ENCODE results near the gene LRRC8D.

LRRC8D gene

DNA sequence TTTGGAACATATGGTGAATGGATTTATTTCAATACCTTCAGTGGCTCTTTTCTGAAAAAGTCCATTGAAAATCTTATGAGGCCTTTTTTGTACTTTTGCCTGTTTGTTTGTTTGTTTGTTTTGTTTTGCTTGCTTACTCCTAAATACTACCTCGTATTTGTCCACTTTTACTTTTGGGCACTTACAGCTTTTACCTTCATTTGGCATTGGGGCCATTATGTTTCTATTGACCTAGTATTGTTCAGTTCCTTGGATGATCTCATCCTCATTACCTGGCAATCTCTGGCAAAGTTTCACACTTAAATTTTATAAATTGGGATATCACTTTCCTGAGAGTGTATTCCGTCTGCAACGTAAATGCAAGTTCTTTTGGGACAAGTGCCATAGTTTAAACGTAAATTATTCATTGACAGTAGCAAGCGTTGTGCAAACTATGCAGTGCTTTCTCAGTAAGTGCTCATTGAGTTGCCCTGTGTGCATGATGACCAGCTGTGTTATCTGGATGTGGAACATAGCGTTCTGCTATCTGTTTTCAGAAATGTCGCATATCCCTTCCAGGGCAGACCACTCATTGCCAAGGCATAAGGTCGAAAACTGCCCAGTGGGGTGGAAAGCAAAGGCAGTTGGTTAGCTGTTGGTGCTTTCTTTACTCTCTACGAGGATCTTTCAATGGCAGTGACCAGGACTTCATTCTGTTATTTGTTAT is 51.1 kb downstream of the LRRC8D start:
- no peak for TF ChIP-seq CTCF (IDR thresholded peaks at IDR 0.05; ENCODE audit: insufficient read depth, low read depth, low read length, missing control alignments)
- no peak overlapping the region for H3K4me3 ChIP-seq (ENCODE audit: low read length)
- DNase-seq (ENCODE audit: low read depth): no peak

DNA sequence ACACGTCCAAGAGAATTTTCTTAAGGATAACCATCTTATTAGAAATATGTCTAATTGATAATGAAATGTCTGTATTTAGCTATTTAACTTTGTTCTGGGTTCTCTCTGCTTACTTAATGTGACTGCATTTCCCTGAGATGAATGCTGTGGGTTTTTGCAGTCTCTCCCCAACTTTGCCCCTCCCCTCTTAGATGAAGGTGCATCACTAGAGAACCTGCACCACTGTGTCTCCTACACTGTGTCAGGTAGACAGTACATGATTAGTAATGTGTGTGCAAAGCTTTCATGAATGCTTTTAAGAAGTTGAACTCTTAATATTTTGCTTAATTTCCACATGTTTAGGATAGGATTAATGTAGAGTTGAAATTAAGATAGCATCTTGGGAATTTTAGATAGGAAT is 51.7 kb downstream of the LRRC8D start:
- no peak for TF ChIP-seq CTCF (IDR thresholded peaks at IDR 0.05; ENCODE audit: insufficient read depth, low read depth, low read length, missing control alignments)
- no peak overlapping the region for H3K4me3 ChIP-seq (ENCODE audit: low read length)
- DNase-seq (ENCODE audit: low read depth): no peak

GRCh38 chr1:89873288-89873687 is 52.5 kb downstream of the LRRC8D start:
- no peak for TF ChIP-seq CTCF (IDR thresholded peaks at IDR 0.05; ENCODE audit: insufficient read depth, low read depth, low read length, missing control alignments)
- H3K4me3 ChIP-seq (ENCODE audit: low read length): no peak overlapping the region
- no peak for DNase-seq (ENCODE audit: low read depth)

DNA sequence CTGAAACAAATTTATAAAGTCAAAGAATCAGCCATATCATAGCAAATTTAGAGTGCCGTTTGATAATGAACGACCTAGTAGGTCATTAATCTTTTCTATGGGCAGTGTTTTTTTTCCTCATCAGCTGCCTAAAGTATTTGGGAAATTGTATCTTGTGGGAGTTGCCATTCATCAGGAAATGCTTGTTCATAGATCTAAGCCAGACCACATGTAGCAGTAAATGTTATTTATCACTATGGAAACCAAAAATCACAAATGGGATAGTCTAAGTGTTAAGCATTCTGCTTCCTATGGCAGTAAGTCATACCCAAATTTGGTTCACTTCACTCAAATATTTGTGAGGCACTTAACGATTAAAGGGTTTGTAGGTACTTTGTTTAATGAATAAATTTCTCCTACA is 52.9 kb downstream of the LRRC8D start:
- peak; percentile 21 for DNase-seq (ENCODE audit: low read depth)
- no peak overlapping the region for H3K4me3 ChIP-seq (ENCODE audit: low read length)
- no peak for TF ChIP-seq CTCF (IDR thresholded peaks at IDR 0.05; ENCODE audit: insufficient read depth, low read depth, low read length, missing control alignments)

GRCh38 chr1:89876463-89876862 is 55.6 kb downstream of the LRRC8D start:
- DNase-seq (ENCODE audit: low read depth): no peak
- no peak for TF ChIP-seq CTCF (IDR thresholded peaks at IDR 0.05; ENCODE audit: insufficient read depth, low read depth, low read length, missing control alignments)
- H3K4me3 ChIP-seq (ENCODE audit: low read length): no peak overlapping the region

DNA sequence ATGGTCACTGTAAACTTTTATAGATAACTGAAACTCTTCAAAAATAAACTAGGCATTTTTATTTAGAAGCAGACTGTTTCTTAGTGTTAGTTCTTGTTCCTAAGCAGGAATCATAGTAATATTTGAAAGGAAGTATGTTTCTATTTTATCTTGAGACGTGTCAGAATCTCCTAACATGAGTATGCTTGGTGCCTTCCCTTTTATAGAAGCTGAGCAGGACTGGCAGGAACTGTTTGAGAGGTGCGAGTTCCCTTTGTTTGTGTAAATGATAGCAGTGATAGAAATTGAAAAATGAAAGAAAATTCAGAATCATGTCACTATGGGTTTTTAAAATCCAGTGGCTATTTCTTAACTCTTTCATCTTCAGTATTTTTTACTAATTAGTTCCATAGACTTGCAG is 56.9 kb downstream of the LRRC8D start:
- no peak for TF ChIP-seq CTCF (IDR thresholded peaks at IDR 0.05; ENCODE audit: insufficient read depth, low read depth, low read length, missing control alignments)
- H3K4me3 ChIP-seq (ENCODE audit: low read length): no peak overlapping the region
- no peak for DNase-seq (ENCODE audit: low read depth)

DNA sequence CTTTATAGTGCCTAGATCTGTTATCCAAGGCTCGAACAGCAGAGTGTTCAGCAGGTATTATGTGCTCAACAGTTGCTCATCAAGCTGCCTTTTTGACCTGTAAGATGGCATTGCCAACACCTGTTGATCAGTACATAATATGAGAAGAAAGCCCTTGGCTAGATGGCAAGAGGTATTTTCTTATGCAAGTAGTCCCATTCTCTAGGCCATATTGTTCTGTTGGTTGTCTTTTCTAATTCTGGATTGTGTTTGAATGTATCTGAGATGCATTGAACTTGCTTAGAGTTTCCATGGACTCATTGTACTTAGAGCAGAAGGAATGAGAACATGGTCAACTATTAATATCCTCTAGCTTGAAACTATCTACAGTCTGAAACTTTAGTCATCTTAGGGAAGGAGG is 57.4 kb downstream of the LRRC8D start:
- TF ChIP-seq CTCF (IDR thresholded peaks at IDR 0.05; ENCODE audit: insufficient read depth, low read depth, low read length, missing control alignments): no peak
- no peak overlapping the region for H3K4me3 ChIP-seq (ENCODE audit: low read length)
- no peak for DNase-seq (ENCODE audit: low read depth)
